BLaER1 (cell line): Measurements from ENCODE around the gene SUB1.
"Not testable (repeated sequence)": the region's sequence is repeated elsewhere in the genome, so short reads cannot be mapped to it uniquely, and the experiment has no call there.

Experiments used
- H3K27ac ChIP-seq: shearing (Covaris generic); formaldehyde crosslinking; 2 replicates; pipeline ENCODE4 v1.8.1; 2022
- H3K27me3 ChIP-seq: shearing (Covaris generic); formaldehyde crosslinking; 2 replicates; pipeline ENCODE4 v1.8.1; 2022
- H3K36me3 ChIP-seq: shearing (Covaris generic); formaldehyde crosslinking; 2 replicates; pipeline ENCODE4 v1.8.1; 2022
- H3K4me1 ChIP-seq: shearing (Covaris generic); formaldehyde crosslinking; 2 replicates; pipeline ENCODE4 v1.8.1; 2022
- H3K4me2 ChIP-seq: shearing (Covaris generic); formaldehyde crosslinking; 2 replicates; pipeline ENCODE4 v1.8.1; 2022
- H3K4me3 ChIP-seq: shearing (Covaris generic); formaldehyde crosslinking; 2 replicates; pipeline ENCODE4 v1.8.1; 2022
- H3K9ac ChIP-seq: shearing (Covaris generic); formaldehyde crosslinking; 2 replicates; pipeline ENCODE4 v1.8.1; 2022
- H3K9me3 ChIP-seq: shearing (Covaris generic); formaldehyde crosslinking; 2 replicates; pipeline ENCODE4 v1.8.1; 2022
- H4K20me1 ChIP-seq: shearing (Covaris generic); formaldehyde crosslinking; 2 replicates; pipeline ENCODE4 v1.8.1; 2022
- Cebpa-rat ChIP-seq: shearing (Covaris generic); IDR thresholded peaks from 2 replicates; pipeline ENCODE4 v1.8.1; 2022

Gene SUB1

GRCh38 chr5:32630867-32631491 lies 45.6 kb downstream of the SUB1 start:
- Histone ChIP-seq H3K27me3 (no peaks in the 10 kb centered on the region), H3K27ac (no peak overlapping the region), H4K20me1 (no peaks in the 10 kb centered on the region), H3K9me3 (no peaks in the 10 kb centered on the region), H3K4me1 (no peaks in the 10 kb centered on the region), H3K4me2 (no peak overlapping the region), H3K9ac (no peak overlapping the region), H3K4me3 (no peak overlapping the region), H3K36me3 (no peaks in the 10 kb centered on the region)
- TF ChIP-seq Cebpa-rat, result no peak

GRCh38 chr5:32633017-32633416 lies 47.7 kb downstream of the SUB1 start:
- not testable (repeated sequence) for H3K4me2 ChIP-seq, H3K4me3 ChIP-seq, H3K9ac ChIP-seq, H3K9me3 ChIP-seq, H3K4me1 ChIP-seq, H4K20me1 ChIP-seq, H3K27me3 ChIP-seq, H3K36me3 ChIP-seq, H3K27ac ChIP-seq

- H3K9ac ChIP-seq, result no peak overlapping the region
- H3K4me1 ChIP-seq, result no peaks in the 10 kb centered on the region
- no peak for TF ChIP-seq Cebpa-rat
- no peak overlapping the region for H3K4me2 ChIP-seq
- no peaks in the 10 kb centered on the region for H4K20me1 ChIP-seq
- H3K36me3 ChIP-seq, result no peaks in the 10 kb centered on the region
- H3K27me3 ChIP-seq, result no peaks in the 10 kb centered on the region
- no peaks in the 10 kb centered on the region for H3K9me3 ChIP-seq
- H3K27ac ChIP-seq, result no peak overlapping the region
- no peak overlapping the region for H3K4me3 ChIP-seq
Observed at GRCh38 chr5:32638309-32638708, 53.0 kb downstream of the SUB1 start.

- TF ChIP-seq Cebpa-rat, result no peak
- H3K36me3 ChIP-seq, result no peaks in the 10 kb centered on the region
- H3K27ac ChIP-seq, result no peak overlapping the region
- H3K27me3 ChIP-seq, result no peaks in the 10 kb centered on the region
- H3K9ac ChIP-seq, result no peak overlapping the region
- no peak overlapping the region for H3K4me2 ChIP-seq
- H3K4me3 ChIP-seq, result no peak overlapping the region
- H3K9me3 ChIP-seq, result no peaks in the 10 kb centered on the region
- H4K20me1 ChIP-seq, result no peaks in the 10 kb centered on the region
- H3K4me1 ChIP-seq, result no peaks in the 10 kb centered on the region
Observed at GRCh38 chr5:32639943-32640342, 54.6 kb downstream of the SUB1 start.

- no peak overlapping the region for H3K4me2 ChIP-seq
- H3K27ac ChIP-seq, result no peak overlapping the region
- TF ChIP-seq Cebpa-rat, result no peak
- H3K4me1 ChIP-seq, result no peaks in the 10 kb centered on the region
- H4K20me1 ChIP-seq, result no peaks in the 10 kb centered on the region
- H3K27me3 ChIP-seq, result no peaks in the 10 kb centered on the region
- H3K9ac ChIP-seq, result no peak overlapping the region
- H3K9me3 ChIP-seq, result no peaks in the 10 kb centered on the region
- H3K36me3 ChIP-seq, result no peaks in the 10 kb centered on the region
- H3K4me3 ChIP-seq, result no peak overlapping the region
Observed at GRCh38 chr5:32642276-32643002, 57.1 kb downstream of the SUB1 start.

GRCh38 chr5:32645246-32645645 lies 59.9 kb downstream of the SUB1 start:
- Histone ChIP-seq H3K9ac (no peak overlapping the region), H3K4me3 (no peak overlapping the region), H4K20me1 (no peaks in the 10 kb centered on the region), H3K27ac (no peak overlapping the region), H3K4me1 (no peaks in the 10 kb centered on the region), H3K4me2 (no peak overlapping the region), H3K27me3 (no peaks in the 10 kb centered on the region), H3K36me3 (no peaks in the 10 kb centered on the region), H3K9me3 (no peaks in the 10 kb centered on the region)
- no peak for TF ChIP-seq Cebpa-rat

GRCh38 chr5:32646061-32646969 lies 61.0 kb downstream of the SUB1 start:
- no peak for TF ChIP-seq Cebpa-rat

GRCh38 chr5:32651088-32651487 lies 65.7 kb downstream of the SUB1 start:
- H3K9ac ChIP-seq, result no peak overlapping the region
- H4K20me1 ChIP-seq, result no peaks in the 10 kb centered on the region
- no peak overlapping the region for H3K27ac ChIP-seq
- H3K4me1 ChIP-seq, result no peaks in the 10 kb centered on the region
- TF ChIP-seq Cebpa-rat, result no peak
- no peaks in the 10 kb centered on the region for H3K36me3 ChIP-seq
- H3K4me2 ChIP-seq, result no peak overlapping the region
- H3K27me3 ChIP-seq, result no peaks in the 10 kb centered on the region
- H3K9me3 ChIP-seq, result peaks cover 20% of the 10 kb centered on the region
- no peak overlapping the region for H3K4me3 ChIP-seq

More at GRCh38 chr5:32646061-32646969, 61.0 kb downstream of the SUB1 start:
- no peaks in the 10 kb centered on the region for H3K36me3 ChIP-seq
- H3K9ac ChIP-seq, result no peak overlapping the region
- H3K27me3 ChIP-seq, result no peaks in the 10 kb centered on the region
- no peak overlapping the region for H3K4me3 ChIP-seq
- no peak overlapping the region for H3K4me2 ChIP-seq
- no peak overlapping the region for H3K27ac ChIP-seq
- no peaks in the 10 kb centered on the region for H3K4me1 ChIP-seq
- H4K20me1 ChIP-seq, result no peaks in the 10 kb centered on the region
- no peaks in the 10 kb centered on the region; the same call in 1 of the 2 replicates for H3K9me3 ChIP-seq

- Histone ChIP-seq H3K36me3 (no peaks in the 10 kb centered on the region), H3K4me1 (no peaks in the 10 kb centered on the region), H3K27me3 (no peaks in the 10 kb centered on the region), H3K4me3 (no peak overlapping the region), H3K4me2 (no peak overlapping the region), H4K20me1 (no peaks in the 10 kb centered on the region), H3K9ac (no peak overlapping the region), H3K27ac (no peak overlapping the region), H3K9me3 (peaks cover 26% of the 10 kb centered on the region)
- TF ChIP-seq Cebpa-rat, result no peak
Observed at GRCh38 chr5:32651638-32652037, 66.3 kb downstream of the SUB1 start.
